Loucy (cell line): ENCODE results near the gene CNOT3.

Experiments used
- EZH2phosphoT487 ChIP-seq: fragments of 200-600 bp; IDR thresholded peaks from 2 replicates; pipeline ENCODE4 v1.6.1; 2018; ENCODE audit warnings: antibody characterized with exemption, mild to moderate bottlenecking, moderate library complexity, borderline replicate concordance
- TF ChIP-seq, protein P1 (sequence below): fragments of 200-600 bp; sonication (generic); conservative IDR thresholded peaks from 2 replicates; pipeline ENCODE4 v1.5.1; 2014; ENCODE audit warnings: mild to moderate bottlenecking, antibody characterized with exemption, low read length

- TF ChIP-seq, protein P1, sequence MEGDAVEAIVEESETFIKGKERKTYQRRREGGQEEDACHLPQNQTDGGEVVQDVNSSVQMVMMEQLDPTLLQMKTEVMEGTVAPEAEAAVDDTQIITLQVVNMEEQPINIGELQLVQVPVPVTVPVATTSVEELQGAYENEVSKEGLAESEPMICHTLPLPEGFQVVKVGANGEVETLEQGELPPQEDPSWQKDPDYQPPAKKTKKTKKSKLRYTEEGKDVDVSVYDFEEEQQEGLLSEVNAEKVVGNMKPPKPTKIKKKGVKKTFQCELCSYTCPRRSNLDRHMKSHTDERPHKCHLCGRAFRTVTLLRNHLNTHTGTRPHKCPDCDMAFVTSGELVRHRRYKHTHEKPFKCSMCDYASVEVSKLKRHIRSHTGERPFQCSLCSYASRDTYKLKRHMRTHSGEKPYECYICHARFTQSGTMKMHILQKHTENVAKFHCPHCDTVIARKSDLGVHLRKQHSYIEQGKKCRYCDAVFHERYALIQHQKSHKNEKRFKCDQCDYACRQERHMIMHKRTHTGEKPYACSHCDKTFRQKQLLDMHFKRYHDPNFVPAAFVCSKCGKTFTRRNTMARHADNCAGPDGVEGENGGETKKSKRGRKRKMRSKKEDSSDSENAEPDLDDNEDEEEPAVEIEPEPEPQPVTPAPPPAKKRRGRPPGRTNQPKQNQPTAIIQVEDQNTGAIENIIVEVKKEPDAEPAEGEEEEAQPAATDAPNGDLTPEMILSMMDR, result no peak
- no peak for TF ChIP-seq EZH2phosphoT487
Measured at GRCh38 chr19:54104998-54105715, 32.4 kb upstream of the CNOT3 start.
